Activated naive CD8-positive, alpha-beta T cell treated with anti-CD3 and anti-CD28 coated beads, Interleukin-2, amount 10 ng/mL, durations not matched to agents 7 days and 5 days (primary cell): Measurements from ENCODE around the gene MYO1B. TPM values are rescaled to one million over a fixed set of nuclear protein-coding genes. Genes with fewer than 3 reads are reported as not detected.

Experiments
- total RNA-seq, 2 experiments: library from RNA; stranded (reverse); gene quantifications; one replicate each; pipeline ENCODE4 v1.2.3, GENCODE V29; 2021

MYO1B gene
- total RNA-seq, 2 experiments from 2014 or later: 3.2 to 3.9 TPM

Other genes with a start within 250 kb of the MYO1B start
- 100 to 1,000 TPM; 544 to 571 TPM for gene STAT1, start 231.2 kb upstream of the MYO1B start, total RNA-seq
- gene STAT4, start 94.4 kb upstream of the MYO1B start, total RNA-seq: 100 to 1,000 TPM; 170 to 177 TPM